NCI-H2029 treated with DMSO at 0.1 percent for 48 hours (cell line): ENCODE results near the gene SLC19A2.
"Not testable (repeated sequence)": the region's sequence is repeated elsewhere in the genome, so short reads cannot be mapped to it uniquely, and the experiment has no call there.

ENCODE experiments used
- DNase-seq: peaks from one replicate; lab custom pipeline; 2025; lab: John Stamatoyannopoulos, UW

Gene SLC19A2

GRCh38 chr1:169509354-169509753 is 23.6 kb upstream of the SLC19A2 start:
- DNase-seq: no peak

DNA sequence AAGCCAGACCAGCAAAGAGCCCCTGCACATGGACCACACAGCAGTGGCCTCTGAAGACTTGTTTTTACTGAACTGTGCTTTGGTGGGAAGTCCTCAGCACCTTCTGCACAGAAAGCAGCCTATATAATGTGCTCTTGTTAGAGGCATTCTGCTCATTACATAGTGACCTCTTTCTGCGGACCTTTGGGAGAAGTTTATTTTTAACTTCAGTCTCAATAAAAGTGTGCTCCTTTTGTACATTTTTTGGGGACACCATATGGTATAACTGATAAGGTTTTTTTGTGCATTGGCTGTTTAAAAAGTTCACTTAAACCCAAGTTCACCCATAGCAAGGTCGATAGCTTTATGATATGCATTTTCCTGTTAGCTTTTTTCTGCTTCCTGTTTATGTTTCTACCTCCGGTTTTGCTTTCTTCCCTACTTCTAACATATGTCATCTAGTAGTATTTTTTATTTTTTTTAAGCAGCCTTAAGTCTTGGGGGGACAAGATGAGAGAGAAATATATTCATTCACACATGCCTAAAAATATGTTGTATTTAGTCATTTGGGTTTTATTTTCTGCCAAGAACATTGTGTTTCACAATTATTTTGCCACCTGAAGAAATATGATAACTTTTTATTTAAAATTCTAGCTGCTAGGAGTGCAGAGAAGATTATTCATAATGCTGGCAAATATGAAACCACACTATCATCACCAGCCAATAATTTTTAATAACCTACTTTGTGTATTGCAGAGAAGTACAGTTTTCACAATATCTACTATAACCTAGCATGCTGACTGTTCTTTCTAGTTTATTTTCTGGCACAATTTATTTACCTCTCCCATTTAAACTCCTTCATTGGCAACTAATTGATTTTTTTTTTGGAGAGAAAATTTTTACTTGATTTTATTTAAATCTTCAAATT is 22.9 kb upstream of the SLC19A2 start:
- DNase-seq: no peak

DNA sequence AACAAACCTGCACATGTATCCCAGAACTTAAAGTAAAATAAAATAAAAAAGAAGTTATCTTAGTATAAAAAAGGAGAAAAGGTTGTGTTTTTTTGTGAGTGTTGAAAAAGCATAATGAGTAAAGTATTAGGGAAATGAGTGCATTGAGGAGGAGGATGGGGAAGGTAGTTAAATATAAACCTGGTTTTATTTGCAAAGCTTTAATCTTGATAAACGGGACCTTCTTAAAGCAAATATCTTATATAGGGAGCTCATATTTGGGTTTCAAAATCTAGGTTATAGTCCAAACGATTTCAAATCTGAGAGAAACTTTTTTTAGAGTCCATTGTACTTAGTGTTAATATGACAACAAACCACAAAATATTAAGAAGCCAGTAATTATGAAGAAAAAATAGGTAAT is 21.7 kb upstream of the SLC19A2 start:
- DNase-seq: no peak

- not testable (repeated sequence) for DNase-seq
Measured at GRCh38 chr1:169503601-169504000, 17.9 kb upstream of the SLC19A2 start.

DNA sequence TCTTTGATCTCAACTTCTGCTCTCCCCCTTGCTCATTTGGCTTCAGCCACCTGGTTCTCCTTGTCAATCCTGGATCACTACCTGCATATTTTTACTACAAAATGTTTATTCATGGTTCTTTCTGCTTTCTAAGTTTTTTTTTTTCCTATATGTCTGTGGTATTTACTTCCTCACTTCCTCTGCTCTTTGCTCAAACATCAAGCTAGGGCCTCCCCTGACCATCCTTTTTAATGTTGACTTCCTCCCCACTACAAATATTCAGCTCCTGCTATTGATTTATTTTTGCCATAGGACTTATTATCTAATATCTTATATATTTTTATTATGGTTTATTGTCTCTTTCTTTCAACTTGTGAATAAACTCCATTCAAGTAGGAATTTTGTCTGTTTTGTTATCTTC is 14.1 kb upstream of the SLC19A2 start:
- no peak for DNase-seq

GRCh38 chr1:169497317-169497716 is 11.6 kb upstream of the SLC19A2 start:
- DNase-seq: no peak

GRCh38 chr1:169495916-169496315 is 10.2 kb upstream of the SLC19A2 start:
- DNase-seq: no peak

DNA sequence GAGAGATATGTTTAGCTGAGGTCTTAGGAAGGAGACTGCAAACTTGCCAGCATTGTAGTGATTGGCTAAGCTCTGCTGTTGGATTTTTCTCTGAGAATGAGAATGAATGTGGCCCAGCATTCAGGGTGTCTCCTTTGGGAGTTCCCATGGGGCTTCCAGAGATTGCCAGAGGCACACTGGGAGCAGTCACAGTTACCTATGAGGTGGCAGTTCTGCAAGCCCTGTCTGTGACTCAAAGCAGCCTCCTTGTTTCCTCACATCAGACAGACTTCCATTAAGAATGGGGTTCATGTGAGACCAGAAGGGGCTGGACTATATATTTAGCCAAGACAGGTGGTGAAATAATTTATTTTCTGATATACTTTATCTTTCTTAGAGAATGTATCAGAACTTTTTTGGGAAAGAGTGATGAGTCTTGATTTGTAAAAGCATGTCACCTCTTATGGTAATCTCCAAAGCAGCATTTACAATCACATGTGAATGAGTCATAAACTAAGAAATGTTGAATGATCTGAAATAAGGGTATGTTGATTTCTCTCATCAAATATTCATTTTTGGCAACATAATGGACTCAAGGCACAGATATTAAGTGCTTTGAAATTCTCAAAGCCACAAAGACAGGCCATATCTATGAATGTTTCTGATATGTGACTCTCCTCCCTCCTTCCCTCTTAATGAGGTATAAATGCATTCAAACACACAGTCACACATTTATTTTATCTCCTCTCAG is 9.5 kb upstream of the SLC19A2 start:
- no peak for DNase-seq

DNA sequence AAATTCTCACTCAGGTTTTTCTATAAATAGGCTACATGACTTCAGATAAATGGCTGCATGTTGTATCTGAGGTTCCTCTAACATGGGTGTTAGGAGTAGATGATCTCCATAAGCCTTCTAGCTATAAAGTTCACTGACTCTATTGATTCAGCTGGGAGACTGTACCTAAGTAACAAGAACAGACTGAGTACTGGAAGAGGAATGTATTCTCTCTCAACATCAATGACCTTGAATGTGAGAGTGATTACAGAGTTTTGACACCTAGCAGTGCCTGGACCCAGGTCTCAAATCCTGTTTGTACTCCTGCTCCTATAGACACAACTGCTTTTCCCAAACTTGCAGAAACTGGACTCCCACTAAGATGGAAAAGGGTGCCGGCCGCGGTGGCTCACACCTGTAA is 8.6 kb upstream of the SLC19A2 start:
- DNase-seq: no peak

- DNase-seq: no peak
Measured at GRCh38 chr1:169493251-169493650, 7.5 kb upstream of the SLC19A2 start.

DNA sequence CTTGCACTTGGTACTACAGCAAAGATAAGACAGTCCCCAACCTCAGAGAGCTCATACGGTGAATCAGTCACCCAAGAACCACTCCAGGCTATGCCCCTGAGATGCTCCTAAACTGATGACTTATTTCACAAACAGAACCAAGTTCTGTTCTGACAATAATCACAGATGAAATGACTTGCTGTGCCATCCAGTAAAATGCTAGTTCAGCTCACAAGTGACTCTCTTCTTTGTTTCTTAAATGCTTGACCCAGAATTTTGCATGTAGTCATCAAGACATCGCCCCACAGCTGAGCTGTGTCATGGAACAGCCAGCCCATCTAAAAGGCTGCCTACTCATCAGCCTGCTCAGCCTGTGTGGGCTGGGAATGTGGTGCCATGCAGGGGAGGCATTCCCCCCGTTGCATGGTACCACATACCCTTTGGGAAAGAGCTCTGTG is 6.1 kb upstream of the SLC19A2 start:
- no peak for DNase-seq

- DNase-seq: no peak
Measured at GRCh38 chr1:169488157-169488556, 2.4 kb upstream of the SLC19A2 start.

DNA sequence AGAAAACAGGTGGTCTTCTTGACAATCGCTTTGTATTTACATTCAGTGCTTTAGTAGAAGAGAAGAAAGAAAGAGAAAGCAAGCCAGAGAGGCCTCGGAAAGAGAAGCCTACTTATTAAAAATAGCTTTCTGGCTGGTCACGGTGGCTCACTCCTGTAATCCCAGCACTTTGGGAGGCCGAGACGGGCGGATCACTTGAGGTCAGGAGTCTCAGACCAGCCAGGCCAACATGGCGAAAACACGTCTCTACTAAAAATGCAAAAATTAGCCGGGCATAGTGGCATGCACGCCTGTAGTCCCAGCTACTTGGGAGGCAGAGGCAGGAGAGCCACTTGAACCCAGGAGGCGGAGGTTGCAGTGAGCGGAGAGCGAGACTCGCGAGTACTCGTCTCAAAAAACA is 1.8 kb upstream of the SLC19A2 start:
- DNase-seq: no peak

- DNase-seq: no peak
Measured at GRCh38 chr1:169487133-169487532, 1.4 kb upstream of the SLC19A2 start.

DNA sequence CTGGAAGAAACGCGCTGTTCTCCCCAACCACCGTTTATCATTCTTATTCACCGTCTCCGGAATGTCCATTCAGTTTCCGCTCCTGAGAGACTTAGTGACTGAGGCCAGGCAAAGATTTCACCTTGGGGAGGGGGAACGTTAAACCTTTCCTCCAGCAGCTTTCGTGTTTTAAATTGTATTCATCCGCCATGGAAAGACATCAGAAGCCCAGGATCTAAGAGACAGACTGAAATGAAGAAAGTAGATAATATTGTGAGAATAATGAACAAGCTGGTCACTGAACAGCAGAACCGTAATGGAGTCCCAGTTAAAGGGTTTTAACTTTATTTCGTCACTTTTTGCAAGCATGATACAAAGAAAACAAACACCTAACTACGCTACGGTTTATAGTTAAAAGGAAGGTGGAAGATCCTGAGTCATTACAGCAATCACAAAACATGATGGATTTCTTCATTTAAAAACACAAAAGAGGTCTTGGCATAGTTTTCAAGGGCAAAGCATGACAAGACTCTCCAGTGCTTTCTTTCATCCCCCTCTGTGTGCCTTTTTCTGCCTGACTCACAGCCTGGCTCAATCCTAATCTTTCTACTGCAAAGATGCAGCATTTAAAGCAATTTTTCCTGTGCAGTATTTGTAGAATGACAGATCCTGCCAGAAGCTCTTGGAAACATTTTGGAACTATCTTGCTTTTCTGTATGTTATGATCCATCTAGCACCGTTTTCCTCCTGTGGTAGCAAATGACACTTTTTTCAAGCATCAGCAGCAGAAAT is 722 bp upstream of the SLC19A2 start:
- no peak for DNase-seq

DNA sequence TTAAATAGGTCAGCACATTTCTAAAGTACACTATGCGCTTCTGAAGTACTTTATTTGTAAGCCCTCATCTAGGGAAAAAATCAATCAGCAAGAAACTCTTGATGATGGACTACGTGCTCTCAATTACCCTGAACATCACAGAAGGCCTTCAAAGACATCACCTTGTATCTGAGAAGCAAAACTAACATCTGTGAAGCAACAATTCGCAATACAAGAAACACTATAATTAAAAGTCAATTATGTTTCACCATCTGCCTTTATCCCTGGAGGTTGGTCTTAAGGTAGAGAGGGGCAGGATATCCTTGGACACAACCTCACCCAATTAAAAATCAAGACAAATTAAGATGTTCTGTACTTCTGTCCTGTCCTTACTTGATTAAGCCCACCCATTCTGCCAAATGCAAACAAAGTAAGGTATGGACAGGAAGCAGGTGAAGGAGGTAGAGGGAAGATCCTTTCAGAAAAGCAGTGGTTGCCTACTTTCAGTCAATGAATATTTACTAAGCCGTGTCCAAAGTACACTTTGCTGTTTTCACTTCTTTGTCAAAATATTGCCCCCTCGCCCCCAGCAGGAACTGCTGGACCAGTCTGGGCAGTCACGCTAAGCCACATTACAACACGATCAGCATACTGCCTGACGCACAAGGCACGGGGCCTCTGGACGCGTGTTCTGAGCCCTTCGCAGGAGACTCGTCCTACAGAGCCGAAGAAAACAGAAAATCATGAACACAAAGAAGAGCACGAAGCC is 887 bp downstream of the SLC19A2 start:
- no peak for DNase-seq

DNA sequence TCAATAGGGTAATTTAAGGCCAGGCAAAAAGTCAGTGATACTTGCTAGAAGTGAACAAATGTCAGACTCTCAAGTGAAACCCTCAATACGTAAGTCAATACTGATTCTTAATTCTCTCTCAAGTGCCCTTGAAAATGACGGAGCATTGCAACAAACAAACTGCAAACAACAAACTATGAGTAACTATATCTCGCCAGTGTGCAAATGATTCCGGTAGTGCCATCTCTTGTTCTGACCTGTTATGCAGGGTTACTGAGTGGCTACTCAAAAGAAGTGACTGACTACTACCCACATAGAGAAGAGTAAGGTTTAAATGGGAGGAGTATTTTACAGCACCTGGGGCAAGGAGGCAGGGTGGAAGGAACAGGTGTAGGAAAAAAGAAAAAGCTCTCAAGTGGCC is 1.6 kb downstream of the SLC19A2 start:
- peak; percentile 38 for DNase-seq

DNA sequence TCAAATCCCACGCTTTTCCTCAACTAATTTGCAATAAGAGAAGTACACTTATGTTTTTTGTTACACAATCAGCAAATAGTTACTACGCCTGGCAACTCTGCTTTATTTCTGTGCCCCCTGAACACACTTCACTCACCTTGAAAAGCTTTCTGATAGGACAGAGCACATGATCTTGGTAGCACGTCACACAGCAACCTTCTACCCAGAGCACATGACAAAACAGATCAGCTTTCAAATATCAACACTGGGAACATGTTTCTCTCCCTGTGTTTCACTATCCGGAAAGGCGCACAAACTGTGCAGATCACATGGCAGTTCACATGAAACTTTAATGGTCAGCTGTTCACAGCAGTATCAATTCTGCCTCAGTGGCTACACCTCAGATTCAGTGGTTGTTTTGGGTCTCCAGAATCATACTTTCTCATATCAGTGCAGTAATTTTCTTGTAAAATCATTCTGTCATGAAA is 2.2 kb downstream of the SLC19A2 start:
- peak; percentile 46 for DNase-seq

DNA sequence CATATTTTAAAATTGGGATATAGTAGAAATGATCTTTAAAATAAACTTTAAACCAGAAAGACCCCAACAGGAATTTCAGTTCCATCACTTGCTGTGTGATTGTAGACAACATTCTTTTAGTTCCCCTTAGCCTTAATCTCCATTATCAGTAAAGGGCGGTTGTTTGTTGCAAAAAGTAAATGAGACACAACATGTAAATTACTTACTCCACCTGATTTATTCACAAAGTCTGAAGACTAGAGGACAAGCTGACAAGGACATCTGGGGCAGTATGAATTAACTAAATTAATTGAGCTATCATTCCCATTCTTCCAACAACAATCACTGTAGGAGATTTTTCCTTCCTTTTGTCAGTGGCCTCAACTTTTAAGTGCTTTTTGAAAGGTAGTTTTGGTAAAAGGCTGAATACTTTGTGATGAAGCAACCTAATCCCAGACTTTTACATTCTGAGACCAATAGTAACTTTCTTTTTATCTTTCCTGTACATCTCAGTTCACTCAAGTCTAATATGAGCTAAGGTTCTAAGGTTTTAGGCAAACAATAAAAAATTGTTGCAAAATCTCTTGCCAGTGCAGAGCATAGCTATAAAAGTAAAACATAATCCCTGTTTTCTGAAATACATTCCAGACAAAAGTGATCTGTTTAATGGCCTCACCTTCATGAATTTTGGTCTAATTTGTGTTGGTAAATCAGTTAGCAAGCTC is 6.2 kb downstream of the SLC19A2 start:
- no peak for DNase-seq

GRCh38 chr1:169478094-169478672 is 7.6 kb downstream of the SLC19A2 start:
- DNase-seq: no peak
